ENCODE measurements around the gene ANTXR1.
A peak's percentile ranks its signal among the peaks of the same experiment; 100 is the strongest.

Gene ANTXR1

GRCh38 chr2:69007169-69007568 lies 5.8 kb upstream of the ANTXR1 start:
- no peak for DNase-seq (ENCODE audit: low read depth)

- DNase-seq (ENCODE audit: low read depth), result no peak
Measured at GRCh38 chr2:69007603-69008002, 5.4 kb upstream of the ANTXR1 start.

GRCh38 chr2:69010437-69011194 lies 2.4 kb upstream of the ANTXR1 start:
- DNase-seq (ENCODE audit: low read depth), result no peak

GRCh38 chr2:69011611-69012157 lies 1.3 kb upstream of the ANTXR1 start:
- no peak for DNase-seq (ENCODE audit: low read depth)

- peak; percentile 33 for DNase-seq (ENCODE audit: low read depth)
Measured at GRCh38 chr2:69012310-69013141, 453 bp upstream of the ANTXR1 start.

- DNase-seq (ENCODE audit: low read depth), result no peak
Measured at GRCh38 chr2:69013840-69014821, 1.2 kb downstream of the ANTXR1 start.

- no peak for DNase-seq (ENCODE audit: low read depth)
Measured at GRCh38 chr2:69017080-69017479, 4.1 kb downstream of the ANTXR1 start.

- DNase-seq (ENCODE audit: low read depth), result no peak
Measured at GRCh38 chr2:69017835-69018234, 4.9 kb downstream of the ANTXR1 start.

GRCh38 chr2:69018678-69019095 lies 5.7 kb downstream of the ANTXR1 start:
- DNase-seq (ENCODE audit: low read depth), result no peak

- no peak for DNase-seq (ENCODE audit: low read depth)
Measured at GRCh38 chr2:69020496-69021426, 7.8 kb downstream of the ANTXR1 start.

GRCh38 chr2:69021727-69022126 lies 8.7 kb downstream of the ANTXR1 start:
- DNase-seq (ENCODE audit: low read depth), result no peak

GRCh38 chr2:69022548-69022947 lies 9.6 kb downstream of the ANTXR1 start:
- no peak for DNase-seq (ENCODE audit: low read depth)

GRCh38 chr2:69023236-69023635 lies 10.3 kb downstream of the ANTXR1 start:
- no peak for DNase-seq (ENCODE audit: low read depth)

GRCh38 chr2:69026026-69026425 lies 13.0 kb downstream of the ANTXR1 start:
- no peak for DNase-seq (ENCODE audit: low read depth)

- no peak for DNase-seq (ENCODE audit: low read depth)
Measured at GRCh38 chr2:69026691-69027459, 13.9 kb downstream of the ANTXR1 start.

GRCh38 chr2:69030800-69031428 lies 17.9 kb downstream of the ANTXR1 start:
- no peak for DNase-seq (ENCODE audit: low read depth)

GRCh38 chr2:69031466-69031865 lies 18.5 kb downstream of the ANTXR1 start:
- no peak for DNase-seq (ENCODE audit: low read depth)

GRCh38 chr2:69032336-69032735 lies 19.4 kb downstream of the ANTXR1 start:
- DNase-seq (ENCODE audit: low read depth), result no peak

- no peak for DNase-seq (ENCODE audit: low read depth)
Measured at GRCh38 chr2:69033461-69034095, 20.6 kb downstream of the ANTXR1 start.
